ENCODE data around the gene ERC2.

ERC2 gene

GRCh38 chr3:55935241-55935640, 533.0 kb downstream of the ERC2 start:
- H3K4me3 ChIP-seq (ENCODE audit: low read length), result no peak overlapping the region
- DNase-seq (ENCODE audit: low read depth), result no peak
- TF ChIP-seq CTCF (conservative IDR thresholded peaks at IDR 0.05; ENCODE audit: low read length), result no peak

- DNase-seq (ENCODE audit: low read depth), result no peak
- TF ChIP-seq CTCF (conservative IDR thresholded peaks at IDR 0.05; ENCODE audit: low read length), result no peak
- H3K4me3 ChIP-seq (ENCODE audit: low read length), result no peak overlapping the region
These were observed 533.5 kb downstream of the ERC2 start for GRCh38 chr3:55934771-55935170.

- no peak overlapping the region for H3K4me3 ChIP-seq (ENCODE audit: low read length)
- no peak for DNase-seq (ENCODE audit: low read depth)
- no peak for TF ChIP-seq CTCF (conservative IDR thresholded peaks at IDR 0.05; ENCODE audit: low read length)
These were observed 539.0 kb downstream of the ERC2 start for GRCh38 chr3:55929154-55929869.

GRCh38 chr3:55923626-55924025, 544.6 kb downstream of the ERC2 start:
- H3K4me3 ChIP-seq (ENCODE audit: low read length), result no peak overlapping the region
- no peak for TF ChIP-seq CTCF (conservative IDR thresholded peaks at IDR 0.05; ENCODE audit: low read length)
- no peak for DNase-seq (ENCODE audit: low read depth)

- no peak for DNase-seq (ENCODE audit: low read depth)
- H3K4me3 ChIP-seq (ENCODE audit: low read length), result no peak overlapping the region
- TF ChIP-seq CTCF (conservative IDR thresholded peaks at IDR 0.05; ENCODE audit: low read length), result no peak
These were observed 545.1 kb downstream of the ERC2 start for GRCh38 chr3:55923207-55923606.

GRCh38 chr3:55912880-55913279, 555.4 kb downstream of the ERC2 start:
- no peak overlapping the region for H3K4me3 ChIP-seq (ENCODE audit: low read length)
- DNase-seq (ENCODE audit: low read depth), result no peak
- TF ChIP-seq CTCF (conservative IDR thresholded peaks at IDR 0.05; ENCODE audit: low read length), result no peak

- no peak overlapping the region for H3K4me3 ChIP-seq (ENCODE audit: low read length)
- no peak for TF ChIP-seq CTCF (conservative IDR thresholded peaks at IDR 0.05; ENCODE audit: low read length)
- no peak for DNase-seq (ENCODE audit: low read depth)
These were observed 557.0 kb downstream of the ERC2 start for GRCh38 chr3:55911266-55911665.
